Thyroid gland (tissue), 4 donors: ENCODE data around the gene ZC3H8. TPM values are rescaled to one million over a fixed set of nuclear protein-coding genes. Genes with fewer than 3 reads are reported as not detected.

Experiments
- DNase-seq, 2 donors: peaks; one replicate each; pipeline ENCODE4 v3.0.0-alpha.2; 2019
- H3K27ac ChIP-seq, 3 donors: fragments of 200-600 bp; sonication (generic); 1 replicate in 2 of 3; 2 replicates in 1 of 3; pipeline ENCODE4 v1.5.1; 2016 to 2019; ENCODE audit warnings: mild to moderate bottlenecking in 1 of 3, moderate library complexity in 1 of 3
- H3K27me3 ChIP-seq: fragments of 200-600 bp; sonication (generic); one replicate; pipeline ENCODE4 v1.5.1; 2019
- H3K36me3 ChIP-seq, 2 donors: fragments of 200-600 bp; sonication (generic); one replicate each; pipeline ENCODE4 v1.5.1; 2016 to 2019
- H3K4me1 ChIP-seq, 2 donors: fragments of 200-600 bp; sonication (generic); one replicate each; pipeline ENCODE4 v1.5.1; 2017 to 2019
- H3K4me3 ChIP-seq, 3 donors: fragments of 200-600 bp; sonication (generic); replicated peaks in 1 of 3; 1 replicate in 2 of 3; 2 replicates in 1 of 3; pipeline ENCODE4 v1.5.1; 2016; ENCODE audit warnings: mild to moderate bottlenecking in 1 of 3
- H3K9me3 ChIP-seq: fragments of 200-600 bp; sonication (generic); one replicate; pipeline ENCODE4 v1.5.1; 2017
- CTCF ChIP-seq, 6 experiments: fragments of 200-600 bp in 3 of 6; fragments of 450-650 bp in 3 of 6; sonication (generic) in 3 of 6; IDR thresholded peaks; one replicate each; pipeline ENCODE4 v1.5.1; 2016 to 2019; ENCODE audit warnings: antibody characterized with exemption in 6 of 6, mild to moderate bottlenecking in 2 of 6, inconsistent platforms in 1 of 6, moderate library complexity in 1 of 6
- POLR2A ChIP-seq, 2 donors: fragments of 450-650 bp; IDR thresholded peaks; one replicate each; pipeline ENCODE4 v1.6.1; 2017; ENCODE audit warnings: antibody characterized with exemption in 2 of 2, mild to moderate bottlenecking in 2 of 2, moderate library complexity in 1 of 2
- WGBS, 2 donors: methylation state at CpG; one replicate each; pipeline ENCODE4 v1.1.5; 2017; 5-methylcytosine and 5-hydroxymethylcytosine counted together
- intact Hi-C: fragments of 100-400 bp; cut with DNase I; formaldehyde crosslinking; loops from one replicate; pipeline ENCODE4 v1.15.1; 2023
- total RNA-seq, 4 donors: library from RNA; depleted of rRNA; stranded (reverse); fragments of >200 nt; gene quantifications; one replicate each; pipeline ENCODE4 v1.2.3, GENCODE V29; 2016

ZC3H8 gene
- total RNA-seq, 4 donors from 2014 or later, result 26.9 to 68.1 (median 43.1) TPM

GRCh38 chr2:112244854-112245253 is 10.0 kb downstream of the ZC3H8 start:
- intact Hi-C loops, result no loop called here
- Histone ChIP-seq H3K27ac (no peak overlapping the region), H3K4me3 (no peak overlapping the region), H3K36me3 (peaks cover 7 to 9% of the 10 kb centered on the region in 2 donors), H3K27me3 (no peaks in the 10 kb centered on the region), H3K4me1 (peaks cover 8 to 17% of the 10 kb centered on the region in 2 donors), H3K9me3 (no peaks in the 10 kb centered on the region)
- no peak for DNase-seq
- 97 to 98% methylated on average over 1 of the region's 1 CpG for WGBS, 2 donors
- TF ChIP-seq POLR2A (IDR thresholded peaks at IDR 0.05) (no peak), CTCF (IDR thresholded peaks at IDR 0.05) (no peak)

- no peak overlapping the region for H3K27ac ChIP-seq
- WGBS, 2 donors, result 89 to 91% methylated on average over 4 of the region's 4 CpGs
- H3K9me3 ChIP-seq, result no peaks in the 10 kb centered on the region
- DNase-seq, result no peak
- no peaks in the 10 kb centered on the region for H3K27me3 ChIP-seq
- H3K36me3 ChIP-seq, result peaks cover under 1 to 5% of the 10 kb centered on the region in 2 donors
- H3K4me1 ChIP-seq, result peaks cover 8 to 17% of the 10 kb centered on the region in 2 donors
- intact Hi-C loops, result no loop called here
- H3K4me3 ChIP-seq, result no peak overlapping the region
- TF ChIP-seq POLR2A (IDR thresholded peaks at IDR 0.05), result no peak
- no peak for TF ChIP-seq CTCF (IDR thresholded peaks at IDR 0.05)
Measured at GRCh38 chr2:112243233-112243632, 11.6 kb downstream of the ZC3H8 start.

- Histone ChIP-seq H3K27me3 (no peaks in the 10 kb centered on the region), H3K4me3 (no peak overlapping the region), H3K27ac (no peak overlapping the region), H3K9me3 (no peaks in the 10 kb centered on the region), H3K36me3 (peaks cover 0 to 1% of the 10 kb centered on the region in 2 donors), H3K4me1 (peaks cover 8 to 17% of the 10 kb centered on the region in 2 donors)
- DNase-seq, result no peak
- 85 to 87% methylated on average over 3 of the region's 3 CpGs for WGBS, 2 donors
- intact Hi-C loops, result no loop called here
- no peak for TF ChIP-seq CTCF (IDR thresholded peaks at IDR 0.05)
- TF ChIP-seq POLR2A (IDR thresholded peaks at IDR 0.05), result no peak
Measured at GRCh38 chr2:112242384-112242783, 12.5 kb downstream of the ZC3H8 start.

DNA sequence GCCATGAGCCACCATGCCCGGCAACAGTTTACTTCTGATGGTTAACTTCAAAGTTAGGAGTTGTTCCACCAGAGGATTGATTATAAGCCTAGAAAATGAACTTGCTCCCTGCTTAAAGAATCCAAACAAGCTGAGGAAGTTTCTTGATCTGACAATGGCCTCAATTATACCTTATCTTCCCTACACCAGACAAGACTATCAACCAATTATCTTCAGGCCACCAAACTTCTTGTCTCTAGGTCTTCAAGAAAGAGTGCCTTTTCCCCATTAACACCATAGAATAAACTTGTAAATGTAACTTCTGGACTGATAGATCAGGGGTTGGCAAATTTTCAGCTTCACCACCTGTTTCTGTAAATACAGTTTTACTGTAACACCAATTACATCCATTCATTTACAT is 15.0 kb downstream of the ZC3H8 start:
- no peak for TF ChIP-seq CTCF (IDR thresholded peaks at IDR 0.05)
- H3K36me3 ChIP-seq, result no peaks in the 10 kb centered on the region
- no peaks in the 10 kb centered on the region for H3K9me3 ChIP-seq
- no peak for DNase-seq
- WGBS, 2 donors, result 100% methylated on average over 1 of the region's 1 CpG
- no peak overlapping the region for H3K27ac ChIP-seq
- peaks cover 8 to 17% of the 10 kb centered on the region in 2 donors for H3K4me1 ChIP-seq
- H3K27me3 ChIP-seq, result no peaks in the 10 kb centered on the region
- no peak overlapping the region for H3K4me3 ChIP-seq
- intact Hi-C loops, result no loop called here

DNA sequence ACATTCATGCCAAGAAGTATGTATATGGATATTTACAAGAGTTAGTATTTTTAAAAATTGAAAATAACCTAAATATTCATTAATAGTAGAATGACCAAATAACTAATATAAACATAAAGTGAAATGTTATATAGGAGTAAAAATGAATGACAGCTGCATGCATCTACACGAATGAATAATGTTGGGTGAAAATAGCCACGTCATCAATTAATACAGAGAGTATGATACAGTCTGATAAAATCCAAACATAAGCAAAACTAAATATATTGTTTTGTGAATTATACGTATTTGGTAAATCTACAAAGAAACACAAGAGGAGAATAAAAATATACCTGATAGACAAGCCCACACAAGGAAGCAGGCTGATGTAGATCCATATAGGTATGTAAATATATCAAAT is 24.5 kb downstream of the ZC3H8 start:
- no peaks in the 10 kb centered on the region for H3K9me3 ChIP-seq
- H3K4me1 ChIP-seq, result no peaks in the 10 kb centered on the region
- H3K36me3 ChIP-seq, result no peaks in the 10 kb centered on the region
- DNase-seq, result no peak
- H3K27me3 ChIP-seq, result no peaks in the 10 kb centered on the region
- no peak overlapping the region for H3K27ac ChIP-seq
- 96 to 98% methylated on average over 3 of the region's 3 CpGs for WGBS, 2 donors
- no peak for TF ChIP-seq POLR2A (IDR thresholded peaks at IDR 0.05)
- no peak for TF ChIP-seq CTCF (IDR thresholded peaks at IDR 0.05)
- intact Hi-C loops, result no loop called here
- no peak overlapping the region for H3K4me3 ChIP-seq
